GM18507 (cell line): ENCODE measurements around the gene CASP12.
"Not testable (repeated sequence)": the region's sequence is repeated elsewhere in the genome, so short reads cannot be mapped to it uniquely, and the experiment has no call there.

Experiments
- DNase-seq: peaks from one replicate; pipeline ENCODE4 v3.0.0; 2011; ENCODE audit warnings: low read depth; ENCODE audit not compliant: insufficient read length; ENCODE audit errors: extremely low spot score
- FAIRE-seq: peaks from 2 replicates; lab custom pipeline; 2011; peaks lifted over from hg19 to GRCh38; lab: Jason Lieb, UNC

Gene CASP12

DNA sequence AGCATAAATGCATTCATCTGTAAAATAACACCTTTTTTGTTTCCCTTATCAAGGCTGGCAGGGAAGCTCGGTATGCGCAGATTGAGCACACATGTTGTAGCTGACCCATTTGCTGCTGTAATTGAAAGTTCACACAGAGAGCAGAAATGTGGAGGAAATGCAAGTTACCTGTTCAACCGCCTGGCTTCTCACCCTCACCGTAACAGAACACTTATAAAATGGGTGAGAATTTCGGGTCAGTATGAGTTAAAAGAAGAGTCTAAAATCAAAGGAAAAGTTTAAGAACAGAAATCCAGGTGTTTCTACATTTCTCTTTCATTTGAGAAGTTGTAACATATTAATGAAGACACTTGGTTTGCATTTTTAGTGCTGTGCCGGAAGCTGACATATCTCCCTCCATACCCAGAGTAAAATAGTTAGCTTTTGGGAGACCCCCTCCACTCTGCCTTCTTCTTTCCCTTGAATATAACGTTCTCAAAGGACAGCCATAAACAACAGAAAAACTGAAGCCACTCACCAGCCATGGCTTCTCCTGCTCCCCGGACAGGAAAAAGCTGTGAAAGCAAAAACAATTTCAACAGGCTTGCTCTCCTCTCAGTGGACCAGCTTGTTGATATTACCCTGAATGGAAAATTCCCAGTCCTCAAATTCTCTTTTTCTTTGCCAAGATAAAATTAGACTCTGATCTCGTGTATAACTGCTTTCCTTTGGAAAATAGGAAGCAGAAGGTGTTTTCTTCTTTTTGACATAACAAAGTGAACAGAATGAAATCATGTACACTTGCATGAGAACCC is at the start of gene CASP12:
TSS of gene CASP12 (minus strand) at position 570 of the 794 bp plus-strand sequence.
- DNase-seq (no peak), FAIRE-seq (no peak)

DNA sequence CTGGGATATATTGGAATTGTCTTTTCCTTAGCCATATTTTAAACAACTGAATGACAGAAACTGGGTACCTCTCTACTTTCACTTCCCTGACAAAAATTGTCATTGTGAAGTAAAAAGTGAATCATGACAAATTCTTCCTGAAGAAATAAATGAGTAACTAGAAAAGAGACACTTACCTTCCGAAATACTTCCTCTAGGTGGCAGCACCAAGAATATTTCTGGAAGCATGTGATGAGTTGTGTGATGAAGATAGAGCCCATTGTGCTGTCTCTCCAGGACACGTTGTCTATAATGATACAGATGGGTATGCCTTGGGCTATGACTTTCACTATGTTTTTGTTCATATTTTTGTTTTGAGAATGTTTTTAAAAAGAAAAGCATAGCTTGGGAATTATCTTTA is 48.6 kb upstream of the CASP12 start:
- FAIRE-seq = peak; percentile 48
- no peak for DNase-seq

DNA sequence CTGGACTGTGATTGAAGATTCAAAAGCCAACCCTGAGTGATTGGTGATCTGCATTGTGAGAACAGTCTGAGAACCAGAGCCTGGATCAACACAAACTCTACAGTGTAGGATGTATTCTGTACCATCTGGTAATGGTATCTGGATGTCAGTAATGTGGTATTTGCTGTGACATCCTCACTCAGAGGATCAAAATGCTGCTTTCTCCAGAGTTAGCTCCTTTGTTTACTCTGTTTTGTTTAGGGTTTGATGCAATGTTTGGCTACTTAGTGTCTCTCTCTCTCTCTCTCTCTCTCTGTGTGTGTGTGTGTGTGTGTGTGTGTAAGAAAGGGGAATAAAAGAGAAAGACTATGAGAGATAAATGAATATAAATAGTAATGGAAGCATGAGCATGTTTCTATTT is 45.8 kb upstream of the CASP12 start:
- DNase-seq = no peak
- no peak for FAIRE-seq

DNA sequence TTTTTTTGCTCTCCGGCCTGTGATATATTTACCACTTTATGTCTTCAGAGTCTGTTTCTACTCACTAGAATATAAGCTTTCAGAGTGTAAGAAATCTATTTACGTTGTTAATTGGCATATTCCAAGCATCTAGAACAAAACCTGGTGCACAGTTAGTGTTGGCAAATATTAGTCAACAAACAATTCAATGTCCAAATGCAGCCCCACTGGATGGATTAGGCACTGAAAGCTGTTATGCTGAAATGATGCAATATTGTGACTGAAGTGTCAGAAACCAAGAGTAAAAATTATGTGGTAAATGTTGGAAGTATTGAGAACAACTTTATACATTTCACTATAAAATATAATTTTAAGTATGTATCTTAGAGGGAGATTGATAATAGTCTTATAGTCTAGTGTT is 45.3 kb upstream of the CASP12 start:
- DNase-seq (no peak), FAIRE-seq (no peak)

DNA sequence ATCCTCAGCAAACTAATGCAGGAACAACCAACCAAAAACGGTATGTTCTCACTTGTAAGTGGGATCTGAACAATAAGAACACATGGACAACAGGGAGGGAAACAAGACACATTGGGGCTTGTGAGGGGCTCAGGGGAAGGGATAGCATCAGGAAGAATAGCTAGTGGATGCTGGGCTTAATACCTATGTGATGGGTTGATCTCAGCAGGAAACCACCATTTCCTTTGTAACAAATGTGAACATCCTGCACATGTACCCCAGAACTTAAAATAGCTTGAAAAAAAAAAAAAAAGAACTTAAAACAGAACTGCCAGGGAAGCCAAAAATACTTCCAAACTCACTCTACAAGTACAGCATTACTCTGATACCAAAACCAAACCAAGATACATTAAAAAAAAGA is 36.3 kb upstream of the CASP12 start:
- no peak for DNase-seq
- no peak for FAIRE-seq

DNA sequence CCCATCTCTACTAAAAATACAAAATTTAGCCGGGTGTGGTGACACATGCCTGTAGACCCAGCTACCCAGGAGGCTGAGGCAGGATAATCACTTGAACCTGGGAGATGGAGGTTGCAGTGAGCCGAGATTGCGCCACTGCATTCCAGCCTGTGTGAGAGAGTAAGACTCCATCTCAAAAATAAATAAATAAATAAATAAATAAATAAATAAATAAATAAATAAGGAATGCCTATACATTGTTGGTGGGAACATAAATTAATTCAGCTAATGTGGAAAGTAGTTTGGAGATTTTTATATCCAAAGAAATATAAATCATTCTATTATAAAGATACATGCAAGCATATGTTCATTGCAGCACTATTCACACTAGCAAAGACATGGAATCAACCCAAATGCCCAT is 35.8 kb upstream of the CASP12 start:
- FAIRE-seq, DNase-seq: not testable (repeated sequence)

DNA sequence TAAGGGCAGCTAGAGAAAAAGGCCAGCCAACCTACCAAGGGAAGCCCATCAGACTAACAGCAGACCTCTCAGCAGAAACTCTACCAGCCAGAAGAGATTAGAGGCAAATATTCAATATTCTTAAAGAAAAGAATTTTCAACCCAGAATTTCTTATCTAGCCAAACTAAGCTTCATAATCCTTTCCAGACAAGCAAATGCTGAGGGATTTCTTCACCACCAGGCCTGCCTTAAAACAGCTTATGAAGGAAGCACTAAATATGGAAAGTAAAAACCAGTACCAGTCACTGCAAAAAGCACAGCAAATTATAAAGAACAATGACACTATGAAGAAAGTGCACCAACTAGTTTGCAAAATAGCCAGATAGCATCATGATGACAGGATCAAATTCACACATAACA is 30.6 kb upstream of the CASP12 start:
- FAIRE-seq (no peak), DNase-seq (no peak)

DNA sequence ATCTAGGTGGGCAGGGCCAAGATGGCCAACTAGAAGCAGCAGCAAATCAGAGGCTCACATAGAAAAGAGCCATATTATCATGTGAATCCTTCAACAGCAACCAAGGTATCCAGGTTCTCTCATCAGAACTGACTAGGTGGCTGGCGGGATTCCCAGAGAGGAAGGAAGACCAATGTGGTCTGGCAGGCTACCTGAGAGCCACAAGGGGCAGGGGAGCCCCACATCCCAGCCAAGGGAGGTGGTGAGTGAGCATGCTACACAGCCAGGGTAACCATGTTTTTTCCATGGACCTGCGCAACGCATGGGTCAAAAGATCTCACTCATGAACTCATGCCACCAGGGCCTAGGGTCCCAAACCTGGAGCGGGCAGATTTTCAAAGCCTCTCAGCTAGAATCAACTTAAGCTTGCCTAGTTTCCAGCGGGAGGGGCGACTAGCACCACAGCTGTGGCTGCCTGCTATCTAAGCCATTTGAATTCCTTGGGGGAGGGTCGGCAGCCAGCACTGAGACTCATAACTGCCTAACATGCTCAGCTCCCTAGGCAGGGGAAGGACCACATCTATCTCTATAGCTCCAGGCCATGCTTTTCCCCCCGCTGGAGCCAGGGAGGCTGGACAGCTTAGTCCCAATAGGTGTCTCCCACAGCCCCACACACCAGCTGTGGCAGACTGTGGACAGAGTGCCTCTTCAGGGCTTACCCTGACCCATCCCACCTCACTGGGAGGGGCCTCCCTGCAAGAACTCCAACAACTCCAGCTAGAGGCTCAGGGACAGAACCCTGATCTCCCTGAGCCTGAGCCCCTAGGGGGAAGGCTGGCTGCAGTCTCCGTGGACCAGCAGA is 28.7 kb upstream of the CASP12 start:
- DNase-seq (no peak), FAIRE-seq (no peak)

DNA sequence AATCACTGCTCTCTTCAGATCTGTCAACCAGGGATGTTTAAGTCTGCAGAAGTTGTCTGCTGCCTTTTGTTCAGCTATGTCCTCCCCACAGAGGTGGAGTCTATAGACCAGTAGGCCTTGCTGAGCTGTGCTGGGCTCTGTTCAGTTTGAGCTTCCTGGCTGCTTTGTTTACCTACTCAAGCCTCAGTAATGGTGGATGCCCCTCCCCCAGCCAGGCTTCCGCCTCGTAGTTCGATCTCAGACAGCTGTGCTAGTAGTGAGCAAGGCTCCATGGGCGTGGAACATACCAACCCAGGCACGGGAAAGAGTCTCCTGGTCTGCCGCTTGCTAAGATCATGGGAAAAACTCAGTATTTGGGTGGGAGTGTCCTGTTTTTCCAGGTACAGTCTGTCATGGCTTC is 27.6 kb upstream of the CASP12 start:
- no peak for DNase-seq
- FAIRE-seq = no peak

DNA sequence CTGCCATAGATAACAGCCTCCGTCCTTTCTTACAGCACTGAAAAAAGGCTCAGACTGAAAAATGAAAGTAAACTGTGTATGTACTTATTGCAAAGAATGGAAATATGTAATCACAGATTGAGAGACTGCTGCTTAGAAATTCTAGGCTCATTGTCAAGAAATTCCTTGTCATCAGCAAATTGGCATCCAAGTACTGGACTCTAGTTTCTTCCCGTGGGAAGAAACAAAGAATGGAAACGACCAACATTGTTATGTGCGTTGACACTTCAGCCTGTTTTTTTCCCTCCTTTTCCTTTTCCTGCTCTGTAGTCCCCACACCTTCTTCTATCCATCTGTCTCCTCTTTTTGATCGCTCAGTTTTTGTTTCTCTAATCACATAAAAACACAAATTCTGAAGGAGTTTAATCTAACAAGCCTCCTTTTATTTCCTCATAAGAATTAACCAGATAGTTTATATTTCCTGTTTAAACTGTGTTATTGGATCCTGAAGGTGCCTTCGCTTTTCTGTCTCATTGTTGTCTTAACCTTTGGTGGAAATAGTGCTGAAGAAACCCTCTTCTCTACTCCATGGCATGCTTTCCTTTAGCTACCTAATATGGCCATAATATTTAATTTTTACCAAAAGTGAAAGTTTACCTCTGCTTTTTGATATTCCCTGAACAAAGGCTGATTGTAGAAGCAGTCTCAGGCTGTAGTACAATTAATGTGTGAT is 20.0 kb upstream of the CASP12 start:
- FAIRE-seq (peak; percentile 9), DNase-seq (no peak)

DNA sequence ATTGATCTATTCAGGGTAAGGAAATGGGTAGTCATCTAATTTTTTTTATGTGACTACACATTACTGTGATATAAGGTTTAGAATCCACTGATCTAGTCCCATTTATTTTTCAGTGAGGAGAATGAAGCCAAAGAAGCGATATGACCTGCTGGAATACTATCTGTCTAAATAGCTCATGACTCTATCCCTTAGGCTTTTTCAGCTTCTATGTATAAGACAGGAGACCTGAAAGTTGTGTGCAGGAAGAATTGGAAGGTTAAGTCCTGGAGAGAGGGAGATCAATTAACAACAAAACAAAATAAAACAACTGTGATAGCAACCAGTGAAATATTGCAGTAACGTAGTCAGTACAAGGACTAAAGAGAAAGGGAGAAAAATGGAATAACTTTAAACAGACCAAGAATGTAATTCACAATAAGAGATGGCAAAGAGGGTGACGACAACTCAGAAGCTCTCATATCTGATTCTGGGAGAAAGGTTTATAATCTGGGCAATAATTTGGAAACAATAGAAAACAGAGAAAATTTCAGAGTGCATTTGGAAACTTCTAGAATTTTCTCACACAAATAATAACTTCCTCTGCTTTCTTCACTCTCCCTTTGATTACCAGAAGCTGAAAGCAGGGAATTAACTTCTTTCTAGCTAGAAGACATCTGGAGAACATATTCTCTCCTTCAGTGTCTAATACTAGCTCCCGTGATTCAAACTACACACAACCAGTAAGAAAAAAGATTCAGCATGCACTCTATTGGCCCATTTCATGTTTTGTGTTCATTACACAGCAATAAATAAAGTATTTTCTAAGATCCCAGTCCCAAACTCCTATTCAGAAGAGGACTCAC is 19.2 kb upstream of the CASP12 start:
- no peak for DNase-seq
- FAIRE-seq = no peak

DNA sequence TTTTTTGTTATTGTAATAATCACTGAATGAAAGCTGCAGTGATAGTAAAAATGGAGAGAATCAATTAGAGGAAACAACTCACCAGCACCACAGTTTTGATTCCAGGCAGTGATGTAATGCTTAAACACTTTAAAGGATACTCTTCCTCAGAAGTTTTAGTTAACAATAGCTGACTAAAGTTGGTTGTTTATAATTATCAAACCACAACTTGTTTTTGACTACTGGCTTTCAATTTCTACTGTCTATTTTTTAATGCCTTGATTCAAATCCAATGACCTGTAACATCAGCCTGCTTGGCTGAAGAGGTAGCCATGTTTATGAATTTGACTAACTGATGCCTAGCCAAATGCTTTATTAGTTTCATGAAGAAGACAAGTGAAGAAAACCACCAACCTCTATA is 18.2 kb upstream of the CASP12 start:
- no peak for DNase-seq
- FAIRE-seq = no peak

DNA sequence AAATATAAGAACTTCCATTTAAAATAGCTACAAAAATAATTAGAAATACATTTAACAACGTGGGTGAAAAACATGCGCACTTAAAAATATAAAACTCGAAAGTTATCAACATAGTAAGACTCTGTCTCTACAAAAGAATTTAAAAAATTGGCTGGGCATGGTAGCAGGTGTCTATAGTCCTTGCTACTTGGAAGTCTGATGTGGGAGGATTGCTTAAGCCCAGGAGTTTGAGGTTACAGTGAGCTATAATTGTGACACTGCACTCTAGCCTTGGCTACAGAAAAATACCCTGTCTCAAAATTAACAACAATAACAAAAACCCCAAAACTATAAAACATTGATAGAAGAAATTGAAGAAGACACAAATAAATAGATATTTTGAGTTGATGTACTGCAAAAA is 13.8 kb upstream of the CASP12 start:
- no peak for FAIRE-seq
- no peak for DNase-seq

DNA sequence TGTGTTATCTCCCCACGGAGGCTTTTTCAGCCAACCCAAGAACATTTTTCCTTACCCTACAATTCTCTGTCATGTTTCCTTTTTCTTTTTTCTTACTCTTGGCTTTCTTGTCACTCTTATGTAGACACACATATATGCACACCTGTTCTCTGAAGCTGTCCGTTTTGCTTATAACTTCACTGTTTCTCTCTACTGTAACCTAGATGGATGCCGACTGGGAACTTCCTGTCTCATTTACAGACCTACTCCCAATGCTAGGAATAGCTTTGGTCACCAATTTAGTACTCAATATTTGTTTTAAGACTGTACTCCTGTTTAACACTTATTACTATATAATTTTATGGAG is 9.9 kb upstream of the CASP12 start:
- DNase-seq (no peak), FAIRE-seq (no peak)

DNA sequence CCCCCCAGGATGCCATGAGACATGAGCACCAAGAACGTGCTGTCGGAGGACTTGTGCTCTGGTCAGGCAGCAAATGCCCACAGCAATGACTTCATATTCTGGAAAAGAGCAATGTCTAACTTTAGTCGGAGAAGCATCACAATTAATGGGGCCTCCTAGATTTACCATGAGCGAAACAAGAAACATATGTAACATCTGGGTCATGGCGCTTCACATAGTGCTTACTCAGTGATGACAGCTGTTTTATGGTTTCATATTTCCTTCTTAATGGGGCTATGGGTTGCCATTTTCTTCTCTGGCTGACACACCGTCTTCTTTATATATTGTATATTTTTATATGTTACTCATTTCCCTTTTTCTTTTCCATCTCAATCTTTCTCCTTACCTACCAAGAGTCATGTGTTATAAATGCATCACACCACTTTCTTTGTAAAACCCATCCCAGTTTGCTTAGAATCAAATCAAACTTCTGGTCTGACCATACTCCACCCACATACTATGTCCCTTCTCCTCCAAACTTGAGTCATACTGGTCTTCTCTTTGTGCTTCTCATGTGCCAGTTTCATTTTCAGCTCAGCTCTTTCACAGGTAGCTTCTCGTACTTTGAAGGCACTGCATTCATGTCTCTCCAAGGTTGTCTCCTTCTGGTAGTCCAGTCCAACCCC is 9.4 kb upstream of the CASP12 start:
- FAIRE-seq (no peak), DNase-seq (no peak)

DNA sequence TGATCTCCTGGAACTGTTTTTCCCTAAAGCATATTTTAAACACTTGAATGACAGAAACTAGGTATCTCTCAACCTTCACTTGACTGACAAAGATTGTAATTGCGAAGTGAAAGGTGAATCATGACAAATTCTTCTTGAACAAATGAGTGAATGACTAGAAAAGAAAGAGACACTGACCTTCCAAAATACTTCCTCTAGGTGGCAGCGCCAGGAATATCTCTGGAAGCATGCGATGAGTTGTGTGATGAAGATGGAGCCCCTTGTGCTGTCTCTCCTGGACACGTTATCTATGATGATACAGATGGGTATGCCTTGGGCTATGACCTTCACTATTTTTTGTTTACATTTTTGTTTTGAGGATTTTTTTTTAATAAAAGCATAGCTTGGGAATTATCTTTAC is 7.0 kb upstream of the CASP12 start:
- DNase-seq = no peak
- FAIRE-seq = no peak

DNA sequence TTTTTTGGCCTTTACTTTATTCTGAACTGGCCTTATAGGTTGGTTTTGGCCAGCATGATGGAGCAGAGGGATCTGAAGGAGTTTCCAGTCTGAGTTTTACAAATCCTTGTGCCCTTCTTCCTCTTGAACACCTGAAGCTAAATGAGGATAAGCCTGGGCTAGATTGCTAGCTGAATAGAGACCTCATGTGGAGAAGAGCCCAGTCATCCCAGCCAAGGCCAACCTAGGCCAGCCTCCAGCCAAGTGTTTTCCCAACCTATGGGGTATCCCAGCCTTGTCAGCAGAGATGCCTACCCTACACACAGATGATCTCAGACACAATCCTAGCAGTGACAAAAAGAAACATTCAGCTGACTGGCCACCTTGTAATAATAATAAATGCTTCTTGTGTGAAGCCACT is 966 bp upstream of the CASP12 start:
- DNase-seq (no peak), FAIRE-seq (no peak)

DNA sequence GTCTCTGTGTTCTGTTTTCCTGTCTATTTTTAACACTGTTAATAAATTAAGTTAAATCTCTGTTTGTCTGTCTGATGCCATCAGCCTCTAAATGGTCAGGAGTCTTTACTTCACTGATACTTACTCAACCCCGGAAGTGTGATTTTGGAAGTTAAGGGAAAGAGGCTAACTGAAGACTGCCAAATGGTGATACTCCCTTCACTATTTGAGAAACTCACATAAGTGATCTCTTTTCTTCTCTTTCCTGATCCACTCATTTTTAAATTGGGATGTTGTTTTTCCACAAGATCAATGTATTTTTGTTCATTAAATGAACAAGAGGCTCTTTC is 389 bp upstream of the CASP12 start:
- no peak for DNase-seq
- FAIRE-seq = no peak

DNA sequence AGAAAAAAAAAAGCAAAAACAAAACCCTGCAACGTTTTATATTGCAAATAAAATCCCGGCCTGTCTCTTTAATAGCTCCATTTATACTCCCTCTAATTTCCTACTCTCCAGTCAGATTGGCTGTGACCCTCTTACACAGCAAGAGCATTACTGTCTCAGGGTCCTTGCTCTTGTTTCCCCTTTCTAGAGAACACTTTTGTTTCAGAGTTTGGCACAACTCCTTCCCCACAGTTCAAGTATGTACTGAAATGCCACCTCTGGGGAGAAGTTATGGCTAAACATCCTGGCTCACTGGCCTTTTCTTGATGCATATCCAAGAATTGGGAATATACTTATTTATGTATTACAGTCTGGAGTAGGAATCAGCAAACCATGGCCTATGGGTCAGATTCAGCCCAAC is 2.6 kb downstream of the CASP12 start:
- DNase-seq (no peak), FAIRE-seq (no peak)
